NCI-H2081 (cell line): ENCODE results near the gene RFTN1.
"Not testable (repeated sequence)": the region's sequence is repeated elsewhere in the genome, so short reads cannot be mapped to it uniquely, and the experiment has no call there.

ENCODE experiments used
- DNase-seq, 2 experiments: peaks; one replicate each; lab custom pipeline; 2025; lab: John Stamatoyannopoulos, UW

RFTN1 gene

DNA sequence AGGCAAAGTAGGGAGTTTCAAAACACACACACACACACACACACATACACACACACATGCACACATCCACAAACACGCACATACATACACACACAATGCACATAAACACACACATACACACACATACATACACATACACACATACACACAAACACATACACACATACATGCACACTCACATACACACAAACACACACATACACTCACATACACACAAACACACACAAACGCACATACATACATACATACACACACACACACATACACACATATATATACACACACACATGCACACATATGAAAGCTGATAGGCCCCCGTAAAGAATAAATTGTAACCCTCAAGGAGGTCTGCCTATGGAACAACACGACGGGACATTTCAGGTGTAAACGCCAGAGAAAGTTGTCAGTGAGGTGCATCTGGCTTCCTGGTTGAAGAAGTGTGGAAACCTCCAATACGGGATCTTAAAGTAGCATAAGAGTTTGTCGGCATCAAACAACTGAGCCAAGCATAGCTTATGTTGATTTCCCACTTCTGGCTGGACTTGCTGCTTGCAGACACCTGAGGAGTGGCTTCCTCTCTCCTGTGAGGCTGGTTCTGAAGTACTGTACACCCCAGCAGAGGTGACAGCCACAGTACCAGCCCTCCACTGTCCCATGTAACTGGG lies 5.8 kb downstream of the RFTN1 start:
- no peak for DNase-seq

DNA sequence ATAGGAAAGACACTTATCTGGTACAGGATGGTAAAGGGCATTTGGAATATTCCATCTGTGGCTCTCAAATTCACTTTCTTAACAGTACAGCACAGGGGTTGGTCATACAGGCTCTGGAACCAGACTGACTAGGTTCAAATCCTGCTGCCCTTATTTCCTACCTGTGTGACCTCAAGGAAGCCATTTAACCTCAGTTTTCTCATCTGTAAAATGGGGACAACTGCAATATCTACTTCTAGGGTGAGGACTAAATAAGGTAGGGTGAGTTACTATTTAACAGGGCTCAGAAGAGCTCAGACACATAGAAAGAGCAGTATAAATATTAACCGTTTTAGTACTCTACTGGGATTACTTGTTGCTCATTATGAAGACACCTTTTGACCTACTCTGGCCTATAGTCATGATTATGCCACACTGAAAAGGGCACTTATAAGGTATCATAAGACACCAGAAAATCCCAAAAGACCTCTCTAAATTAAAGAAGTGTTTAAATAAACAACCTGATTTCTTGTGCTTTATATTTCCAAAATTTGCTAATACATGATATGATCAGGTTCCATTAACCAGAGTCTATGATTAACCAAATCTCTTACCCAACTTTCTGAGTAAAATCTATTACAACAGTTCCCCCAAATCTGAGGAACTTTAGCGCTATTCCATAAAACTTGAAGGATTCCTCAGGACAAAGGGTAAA lies 6.5 kb downstream of the RFTN1 start:
- DNase-seq: no peak

DNA sequence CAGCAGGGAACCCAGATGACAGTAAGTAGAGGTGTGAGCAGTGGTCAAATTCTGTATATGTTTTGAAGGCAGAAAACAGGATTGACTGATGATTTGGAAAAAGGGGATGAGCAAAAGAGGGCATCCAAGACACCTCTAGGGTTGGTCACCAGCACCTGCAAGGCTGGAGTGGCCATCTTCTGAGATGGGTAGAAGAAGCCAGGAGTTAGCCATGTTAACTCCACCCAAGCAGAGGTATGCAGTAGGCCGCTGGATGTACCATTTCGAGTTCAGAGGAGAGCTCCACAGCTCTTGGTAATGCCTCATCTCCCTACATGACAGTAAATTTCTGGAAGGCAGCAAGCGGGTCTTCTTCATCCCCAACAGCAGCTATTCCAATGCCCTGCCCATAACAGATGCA lies 7.0 kb downstream of the RFTN1 start:
- DNase-seq: no peak

- no peak for DNase-seq
These were observed 8.8 kb downstream of the RFTN1 start for GRCh38 chr3:16504692-16505091.

DNA sequence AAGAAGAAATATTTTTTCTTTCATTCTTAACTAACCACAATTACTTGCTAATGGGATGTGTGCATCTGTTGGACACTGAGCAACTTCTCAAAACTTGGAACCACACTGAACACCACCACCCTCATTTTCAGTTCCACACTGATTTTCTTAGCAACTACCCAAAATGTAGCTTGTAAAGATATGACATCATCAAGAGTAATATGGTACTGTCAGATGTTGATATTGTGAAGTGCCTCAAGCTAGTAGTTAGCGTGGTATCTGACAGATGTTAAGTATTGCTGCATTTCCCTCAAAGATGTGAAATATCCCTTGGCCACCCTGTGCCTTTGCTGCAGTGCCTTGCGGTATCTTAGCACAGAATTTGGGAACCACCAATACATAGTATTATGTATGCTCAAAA lies 9.3 kb downstream of the RFTN1 start:
- no peak for DNase-seq

DNA sequence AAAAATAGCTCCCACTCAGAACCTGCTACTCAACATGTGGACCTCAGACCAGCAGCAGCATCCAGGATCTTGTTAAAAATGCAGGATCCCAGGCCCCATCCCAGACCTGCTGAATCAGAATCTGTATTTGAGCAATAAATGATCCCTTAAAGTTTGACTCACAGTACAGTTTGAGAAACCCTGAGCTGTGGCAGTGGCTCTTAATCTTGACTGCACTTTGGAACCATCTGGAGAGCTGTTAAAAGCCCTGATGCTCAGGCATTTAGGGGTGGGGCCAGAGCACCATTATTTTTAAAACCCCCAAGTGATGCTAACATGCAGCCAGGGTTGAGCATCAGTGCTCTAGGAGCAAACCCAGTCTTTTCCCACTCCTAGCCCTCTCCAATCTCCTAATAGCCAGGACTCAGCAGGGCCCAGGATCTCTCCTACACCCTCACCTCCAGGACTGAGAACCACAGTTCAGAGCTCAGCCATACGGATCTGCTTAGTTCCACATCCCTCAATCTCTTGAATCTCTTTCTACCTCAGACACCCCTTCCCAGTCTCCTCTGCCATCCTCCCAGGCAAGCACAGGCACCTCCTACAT lies 10.2 kb downstream of the RFTN1 start:
- DNase-seq: no peak

GRCh38 chr3:16502347-16502908 lies 11.1 kb downstream of the RFTN1 start:
- no peak for DNase-seq

DNA sequence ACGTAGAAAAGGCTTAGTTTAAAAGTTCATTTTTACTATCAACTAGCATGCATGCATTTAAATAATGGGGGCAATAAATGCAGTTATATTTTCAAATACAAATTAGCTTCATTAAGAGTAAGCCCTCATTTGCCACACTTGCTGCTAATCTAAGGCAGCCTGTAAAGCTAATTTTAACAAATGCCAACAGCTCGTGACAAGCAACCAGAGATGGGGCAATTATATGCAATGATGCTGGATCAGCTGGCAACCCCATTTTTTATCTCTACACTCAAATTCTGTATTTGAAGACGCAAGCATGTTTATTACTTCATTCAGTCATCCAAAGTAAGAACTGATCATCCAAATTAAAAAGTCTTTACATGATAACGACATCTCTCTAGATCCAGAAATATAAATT lies 12.1 kb downstream of the RFTN1 start:
- DNase-seq: no peak

GRCh38 chr3:16500911-16501310 lies 12.6 kb downstream of the RFTN1 start:
- DNase-seq: no peak

GRCh38 chr3:16500093-16500492 lies 13.4 kb downstream of the RFTN1 start:
- no peak for DNase-seq

DNA sequence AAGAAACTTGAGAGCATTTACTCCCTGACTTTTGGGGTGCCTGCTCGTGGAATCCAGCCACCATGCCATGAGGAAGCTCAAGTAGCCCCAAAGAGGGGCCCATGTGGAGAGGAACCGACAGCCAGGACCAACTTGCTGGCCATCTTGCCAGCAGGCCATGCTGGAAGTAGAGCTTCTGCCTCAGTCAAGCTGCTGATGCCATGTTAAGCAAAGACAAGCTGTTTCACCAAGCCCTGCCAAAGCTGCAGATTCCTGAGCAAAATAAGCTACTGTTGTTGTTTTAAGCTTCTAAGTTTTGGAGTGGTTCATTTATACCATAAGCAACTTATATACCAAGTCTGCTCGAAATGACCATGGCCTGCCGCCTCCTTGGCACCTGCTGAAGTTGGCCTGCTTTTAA lies 14.1 kb downstream of the RFTN1 start:
- no peak for DNase-seq

GRCh38 chr3:16498130-16498890 lies 15.2 kb downstream of the RFTN1 start:
- DNase-seq: no peak

DNA sequence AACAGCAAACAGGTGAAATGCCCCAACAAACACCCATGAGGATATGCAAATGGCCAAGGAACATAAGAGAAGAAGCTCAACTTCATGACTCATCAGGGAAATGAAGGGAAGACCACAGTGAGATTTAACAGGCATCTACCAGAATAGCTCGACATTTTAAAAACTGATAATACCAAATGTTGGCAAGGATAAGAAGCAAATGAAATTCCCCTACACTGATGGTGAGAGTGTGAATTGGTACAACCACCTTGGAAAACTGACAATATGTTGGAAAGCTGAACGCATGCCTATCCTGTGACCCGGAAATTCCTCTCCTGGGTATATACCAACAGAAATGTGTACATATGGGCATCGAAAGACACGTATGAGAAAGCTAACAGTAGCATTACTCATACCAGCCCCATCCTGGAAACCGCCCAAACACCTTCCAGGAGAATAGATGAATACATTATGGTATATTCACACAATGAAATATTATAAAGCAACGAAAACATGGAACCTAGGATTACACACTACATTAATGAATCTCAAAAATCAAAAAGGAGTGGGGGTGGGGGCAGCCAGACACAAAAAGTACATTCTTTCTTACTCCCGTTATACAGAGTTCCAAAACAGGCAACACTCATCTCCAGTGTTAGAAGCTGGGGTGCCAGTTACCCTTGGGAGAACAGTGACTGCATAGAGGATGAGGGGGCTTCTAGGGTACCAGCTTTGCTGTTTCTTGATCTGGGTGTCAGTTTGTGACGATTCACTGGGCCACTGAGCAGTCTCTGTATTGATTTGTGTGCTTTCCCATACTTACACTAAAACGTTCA lies 16.9 kb downstream of the RFTN1 start:
- no peak for DNase-seq

- DNase-seq: no peak
These were observed 17.5 kb downstream of the RFTN1 start for GRCh38 chr3:16496008-16496407.

DNA sequence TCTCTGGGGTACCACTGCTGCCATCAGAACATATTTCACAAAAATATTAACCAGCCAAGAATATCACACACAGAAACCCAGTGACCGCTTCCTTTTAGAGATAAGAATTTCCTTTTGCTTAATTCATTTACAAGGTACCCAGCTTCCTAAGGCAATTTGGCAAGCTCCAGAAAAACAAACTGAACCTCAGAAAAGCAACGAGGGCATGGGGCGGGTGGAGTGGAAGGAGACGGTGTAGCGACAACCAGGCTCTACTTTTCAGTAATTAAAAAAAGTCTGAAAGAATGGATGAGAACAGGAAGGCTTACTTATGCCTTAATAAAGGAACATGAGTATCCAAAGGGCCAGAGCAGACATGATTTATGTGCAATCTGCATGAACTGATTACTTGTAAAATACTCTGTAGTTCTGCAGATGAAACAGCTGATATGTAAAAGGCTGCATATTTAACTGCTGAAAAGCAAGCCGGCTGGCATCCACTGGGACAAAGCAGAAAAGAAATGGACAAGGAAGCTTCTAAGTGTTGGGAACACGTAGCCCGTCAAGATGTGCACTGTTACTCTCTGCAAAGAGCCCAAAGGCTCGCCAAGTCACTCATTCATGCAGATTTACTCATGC lies 18.6 kb downstream of the RFTN1 start:
- no peak for DNase-seq

DNA sequence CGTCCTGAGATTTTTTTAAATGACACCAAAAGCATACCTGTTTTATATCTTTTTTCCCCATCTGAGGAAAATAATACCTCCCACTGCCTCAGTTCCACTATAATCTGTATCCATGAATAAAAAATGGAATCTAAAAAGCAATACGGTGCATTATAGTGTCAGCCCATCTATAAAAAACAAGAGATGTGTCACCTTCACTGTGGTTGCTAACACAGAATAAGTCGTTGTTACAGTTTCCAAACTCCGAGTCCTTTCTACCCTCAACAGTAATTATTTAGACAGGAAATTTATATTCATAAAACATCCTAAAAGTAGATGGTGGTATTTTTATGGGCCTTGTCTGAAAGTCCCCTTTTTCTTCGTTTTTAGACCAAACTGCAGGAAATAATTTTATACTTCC lies 19.4 kb downstream of the RFTN1 start:
- DNase-seq: no peak

DNA sequence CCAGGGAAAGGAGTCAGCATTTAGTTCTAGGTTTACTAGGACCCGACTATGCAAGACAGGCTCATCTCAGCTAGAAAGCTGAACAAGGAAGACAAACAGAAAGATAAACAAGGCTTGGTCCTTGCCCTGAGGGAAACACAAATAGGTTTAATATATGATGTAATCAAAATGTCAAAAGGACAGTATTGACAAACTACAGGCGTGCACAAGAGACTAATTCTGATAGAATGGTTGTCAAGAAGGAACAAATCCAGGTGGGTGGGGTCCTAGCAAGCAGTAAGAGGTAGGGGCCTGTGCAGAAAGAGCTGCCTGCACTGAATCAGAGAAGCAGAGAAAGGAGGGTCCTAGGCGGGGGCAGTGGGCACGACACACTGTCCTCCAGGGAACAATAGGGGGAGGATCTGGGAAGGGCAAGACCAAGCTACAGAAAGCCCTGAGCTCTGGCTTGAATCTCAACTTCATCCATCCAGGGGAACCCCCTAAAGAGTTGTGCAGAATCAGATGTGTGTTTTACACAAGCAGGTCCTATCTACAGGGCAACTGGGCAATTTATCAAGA lies 23.4 kb downstream of the RFTN1 start:
- peak in 1 of 2 experiments; percentile 20 for DNase-seq

DNA sequence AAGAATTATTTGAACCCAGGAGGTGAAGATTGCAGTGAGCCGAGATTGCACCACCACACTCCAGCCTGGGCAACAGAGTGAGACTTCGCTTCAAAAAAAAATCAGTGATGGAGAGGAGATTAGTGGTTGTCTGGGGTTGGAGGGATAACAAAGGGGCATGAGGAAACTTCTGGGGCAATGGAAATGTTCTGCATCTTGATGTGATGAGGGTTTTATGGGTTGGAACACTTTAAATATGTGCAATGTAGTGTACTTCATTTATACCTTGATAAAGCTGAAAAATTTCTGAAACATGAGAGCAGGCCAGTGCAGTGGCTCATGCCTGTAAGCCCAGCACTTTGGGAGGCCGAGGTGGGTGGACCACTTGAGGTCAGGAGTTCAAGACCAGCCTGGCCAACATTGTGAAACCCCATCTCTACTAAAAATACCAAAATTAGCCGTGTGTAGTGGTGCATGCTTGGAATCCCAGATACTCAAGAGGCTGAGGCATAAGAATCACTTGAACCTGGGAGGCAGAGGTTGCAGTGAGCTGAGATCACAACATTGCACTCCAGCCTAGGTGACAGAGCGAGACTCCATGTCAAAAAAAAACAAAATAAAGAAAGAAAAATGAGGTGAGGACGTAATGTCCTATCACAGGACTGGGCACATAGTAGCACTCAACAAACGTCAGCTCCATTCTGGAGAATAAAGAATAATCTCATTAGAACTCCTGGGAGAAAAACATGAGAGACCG lies 24.0 kb downstream of the RFTN1 start:
- DNase-seq: not testable (repeated sequence)

DNA sequence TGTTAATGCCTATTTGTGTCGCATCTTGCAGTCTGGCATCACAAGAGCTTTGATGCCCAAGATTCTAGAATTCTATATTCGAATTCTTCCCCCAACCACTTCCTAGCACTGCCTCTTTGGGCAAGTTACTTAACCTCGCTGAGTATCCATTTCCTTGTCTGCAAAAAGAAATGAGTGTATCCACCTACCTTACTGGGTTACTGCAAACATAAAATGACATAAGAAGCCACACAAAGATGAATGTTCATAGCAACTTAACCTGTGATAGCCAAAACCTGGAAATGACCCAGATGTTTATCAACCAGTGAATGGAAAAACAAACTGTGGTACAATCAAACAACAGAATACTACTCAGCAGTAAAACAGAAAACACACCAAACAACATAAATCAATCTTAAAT lies 24.9 kb downstream of the RFTN1 start:
- no peak for DNase-seq

GRCh38 chr3:16487511-16488175 lies 25.9 kb downstream of the RFTN1 start:
- DNase-seq: no peak
